Activated CD4-positive, CD25-positive, alpha-beta regulatory T cell (primary cell): Measurements from ENCODE around the gene ABCC1.
"Not testable (repeated sequence)": the region's sequence is repeated elsewhere in the genome, so short reads cannot be mapped to it uniquely, and the experiment has no call there.

Experiments used
- DNase-seq, 4 experiments: peaks; one replicate each; lab custom pipeline; 2025; lab: John Stamatoyannopoulos, UW

The ABCC1 gene

GRCh38 chr16:16141141-16141540 is 191.7 kb downstream of the ABCC1 start:
- DNase-seq = no peak

- DNase-seq = no peak
Observed at GRCh38 chr16:16141784-16142396, 192.5 kb downstream of the ABCC1 start.

- no peak for DNase-seq
Observed at GRCh38 chr16:16143038-16143763, 193.8 kb downstream of the ABCC1 start.

GRCh38 chr16:16143931-16144330 is 194.5 kb downstream of the ABCC1 start:
- DNase-seq = no peak

GRCh38 chr16:16144416-16144815 is 195.0 kb downstream of the ABCC1 start:
- no peak for DNase-seq

- no peak for DNase-seq
Observed at GRCh38 chr16:16145286-16145685, 195.9 kb downstream of the ABCC1 start.

- no peak for DNase-seq
Observed at GRCh38 chr16:16146380-16147315, 197.2 kb downstream of the ABCC1 start.

- DNase-seq = no peak
Observed at GRCh38 chr16:16147316-16147999, 198.0 kb downstream of the ABCC1 start.

GRCh38 chr16:16148000-16148599 is 198.7 kb downstream of the ABCC1 start:
- not testable (repeated sequence) for DNase-seq

GRCh38 chr16:16148755-16149154 is 199.3 kb downstream of the ABCC1 start:
- no peak for DNase-seq

- DNase-seq = no peak
Observed at GRCh38 chr16:16149710-16150116, 200.3 kb downstream of the ABCC1 start.

GRCh38 chr16:16150117-16150877 is 200.9 kb downstream of the ABCC1 start:
- no peak for DNase-seq

GRCh38 chr16:16150878-16151152 is 201.4 kb downstream of the ABCC1 start:
- DNase-seq = no peak

GRCh38 chr16:16151315-16151714 is 201.9 kb downstream of the ABCC1 start:
- DNase-seq = no peak

- not testable (repeated sequence) for DNase-seq
Observed at GRCh38 chr16:16153000-16153399, 203.6 kb downstream of the ABCC1 start.

GRCh38 chr16:16154281-16154951 is 205.0 kb downstream of the ABCC1 start:
- no peak for DNase-seq

GRCh38 chr16:16155234-16155633 is 205.8 kb downstream of the ABCC1 start:
- no peak for DNase-seq

- DNase-seq = no peak
Observed at GRCh38 chr16:16157166-16157565, 207.8 kb downstream of the ABCC1 start.

GRCh38 chr16:16158082-16158658 is 208.8 kb downstream of the ABCC1 start:
- no peak for DNase-seq

GRCh38 chr16:16158741-16159374 is 209.4 kb downstream of the ABCC1 start:
- no peak for DNase-seq
